ENCODE data around the gene CXorf66.
A peak's percentile ranks its signal among the peaks of the same experiment; 100 is the strongest.

CXorf66 gene

DNA sequence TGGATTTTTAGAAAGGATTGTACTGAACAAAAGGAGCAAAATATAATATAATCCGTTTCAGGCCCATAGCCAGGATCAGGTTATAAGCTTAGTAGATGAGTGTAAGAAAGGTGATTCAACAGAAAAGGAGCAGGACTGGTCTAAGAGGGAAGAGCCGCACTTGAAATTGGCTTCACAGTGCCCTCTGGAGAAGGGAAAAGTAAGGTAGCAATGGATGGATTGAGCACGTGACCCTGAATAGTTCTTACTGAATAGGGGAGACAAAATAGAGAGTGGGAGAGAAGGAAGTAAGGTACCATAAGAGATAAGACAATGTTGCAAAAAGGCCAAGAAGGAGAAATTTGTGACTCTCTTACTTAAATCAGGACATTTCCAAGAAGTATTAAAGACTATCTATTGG is 15.6 kb downstream of the CXorf66 start:
- H3K27me3 ChIP-seq (ENCODE audit: low read depth, low read length): no peaks in the 10 kb centered on the region
- no peaks in the 10 kb centered on the region for H3K9me3 ChIP-seq (ENCODE audit: control insufficient read depth in 1 of 2, low read length in 2 of 2)
- H3K4me1 ChIP-seq (ENCODE audit: control insufficient read depth in 1 of 2, insufficient read depth in 2 of 2, low read length in 2 of 2): no peaks in the 10 kb centered on the region
- H3K27ac ChIP-seq (ENCODE audit: low read length): no peak overlapping the region
- no peak overlapping the region for H3K4me3 ChIP-seq (ENCODE audit: low read depth in 1 of 2, low read length in 2 of 2)
- no peaks in the 10 kb centered on the region for H3K36me3 ChIP-seq (ENCODE audit: control insufficient read depth in 1 of 2, insufficient read depth in 2 of 2, low read length in 2 of 2)

GRCh38 chrX:139945075-139945474 is 20.2 kb downstream of the CXorf66 start:
- no peaks in the 10 kb centered on the region for H3K9me3 ChIP-seq (ENCODE audit: control insufficient read depth in 1 of 2, low read length in 2 of 2)
- no peak overlapping the region for H3K4me3 ChIP-seq (ENCODE audit: low read depth in 1 of 2, low read length in 2 of 2)
- no peak overlapping the region for H3K27ac ChIP-seq (ENCODE audit: low read length)
- no peaks in the 10 kb centered on the region for H3K36me3 ChIP-seq (ENCODE audit: control insufficient read depth in 1 of 2, insufficient read depth in 2 of 2, low read length in 2 of 2)
- H3K27me3 ChIP-seq (ENCODE audit: low read depth, low read length): no peaks in the 10 kb centered on the region
- no peaks in the 10 kb centered on the region for H3K4me1 ChIP-seq (ENCODE audit: control insufficient read depth in 1 of 2, insufficient read depth in 2 of 2, low read length in 2 of 2)

GRCh38 chrX:139936259-139936658 is 29.1 kb downstream of the CXorf66 start:
- no peaks in the 10 kb centered on the region for H3K36me3 ChIP-seq (ENCODE audit: control insufficient read depth in 1 of 2, insufficient read depth in 2 of 2, low read length in 2 of 2)
- no peaks in the 10 kb centered on the region for H3K9me3 ChIP-seq (ENCODE audit: control insufficient read depth in 1 of 2, low read length in 2 of 2)
- H3K4me3 ChIP-seq (ENCODE audit: low read depth in 1 of 2, low read length in 2 of 2): no peak overlapping the region
- H3K4me1 ChIP-seq (ENCODE audit: control insufficient read depth in 1 of 2, insufficient read depth in 2 of 2, low read length in 2 of 2): no peaks in the 10 kb centered on the region
- H3K27me3 ChIP-seq (ENCODE audit: low read depth, low read length): no peaks in the 10 kb centered on the region
- no peak overlapping the region for H3K27ac ChIP-seq (ENCODE audit: low read length)

GRCh38 chrX:139933904-139934303 is 31.4 kb downstream of the CXorf66 start:
- no peaks in the 10 kb centered on the region for H3K9me3 ChIP-seq (ENCODE audit: control insufficient read depth in 1 of 2, low read length in 2 of 2)
- H3K27me3 ChIP-seq (ENCODE audit: low read depth, low read length): no peaks in the 10 kb centered on the region
- H3K4me3 ChIP-seq (ENCODE audit: low read depth in 1 of 2, low read length in 2 of 2): peak overlapping the region; percentile 65 to 70
- H3K36me3 ChIP-seq (ENCODE audit: control insufficient read depth in 1 of 2, insufficient read depth in 2 of 2, low read length in 2 of 2): no peaks in the 10 kb centered on the region
- H3K4me1 ChIP-seq (ENCODE audit: control insufficient read depth in 1 of 2, insufficient read depth in 2 of 2, low read length in 2 of 2): peaks cover 0 to 7% of the 10 kb centered on the region in 2 donors
- H3K27ac ChIP-seq (ENCODE audit: low read length): peak overlapping the region; percentile 92

- Histone ChIP-seq H3K4me3 (ENCODE audit: low read depth in 1 of 2, low read length in 2 of 2) (peak within 1 kb of the TSS; percentile 70 to 71), H3K27me3 (ENCODE audit: low read depth, low read length) (no peaks in the 10 kb centered on the region), H3K36me3 (ENCODE audit: control insufficient read depth in 1 of 2, insufficient read depth in 2 of 2, low read length in 2 of 2) (no peaks in the 10 kb centered on the region), H3K9me3 (ENCODE audit: control insufficient read depth in 1 of 2, low read length in 2 of 2) (no peaks in the 10 kb centered on the region), H3K27ac (ENCODE audit: low read length) (peak within 1 kb of the TSS; percentile 92), H3K4me1 (ENCODE audit: control insufficient read depth in 1 of 2, insufficient read depth in 2 of 2, low read length in 2 of 2) (peaks cover 0 to 7% of the 10 kb centered on the region in 2 donors)
Measured at GRCh38 chrX:139932901-139933796, 32.2 kb downstream of the CXorf66 start, which contains the start of gene ATP11C. TSS of gene ATP11C (minus strand) at chrX:139933053. CDS start at chrX:139932042, 1,011 bp downstream.

- Histone ChIP-seq H3K27me3 (ENCODE audit: low read depth, low read length) (no peaks in the 10 kb centered on the region), H3K4me3 (ENCODE audit: low read depth in 1 of 2, low read length in 2 of 2) (peak overlapping the region; percentile 70 to 71), H3K27ac (ENCODE audit: low read length) (peak overlapping the region; percentile 45), H3K9me3 (ENCODE audit: control insufficient read depth in 1 of 2, low read length in 2 of 2) (no peaks in the 10 kb centered on the region), H3K36me3 (ENCODE audit: control insufficient read depth in 1 of 2, insufficient read depth in 2 of 2, low read length in 2 of 2) (no peaks in the 10 kb centered on the region), H3K4me1 (ENCODE audit: control insufficient read depth in 1 of 2, insufficient read depth in 2 of 2, low read length in 2 of 2) (peaks cover 0 to 7% of the 10 kb centered on the region in 2 donors)
Measured at GRCh38 chrX:139932073-139932900, 33.0 kb downstream of the CXorf66 start.

- no peaks in the 10 kb centered on the region for H3K27me3 ChIP-seq (ENCODE audit: low read depth, low read length)
- peak overlapping the region; percentile 70 to 71 for H3K4me3 ChIP-seq (ENCODE audit: low read depth in 1 of 2, low read length in 2 of 2)
- no peaks in the 10 kb centered on the region for H3K36me3 ChIP-seq (ENCODE audit: control insufficient read depth in 1 of 2, insufficient read depth in 2 of 2, low read length in 2 of 2)
- H3K27ac ChIP-seq (ENCODE audit: low read length): no peak overlapping the region
- no peaks in the 10 kb centered on the region for H3K9me3 ChIP-seq (ENCODE audit: control insufficient read depth in 1 of 2, low read length in 2 of 2)
- H3K4me1 ChIP-seq (ENCODE audit: control insufficient read depth in 1 of 2, insufficient read depth in 2 of 2, low read length in 2 of 2): peaks cover 0 to 7% of the 10 kb centered on the region in 2 donors
Measured at GRCh38 chrX:139931646-139932072, 33.7 kb downstream of the CXorf66 start.

- peak overlapping the region; percentile 70 to 71 for H3K4me3 ChIP-seq (ENCODE audit: low read depth in 1 of 2, low read length in 2 of 2)
- no peaks in the 10 kb centered on the region for H3K9me3 ChIP-seq (ENCODE audit: control insufficient read depth in 1 of 2, low read length in 2 of 2)
- H3K36me3 ChIP-seq (ENCODE audit: control insufficient read depth in 1 of 2, insufficient read depth in 2 of 2, low read length in 2 of 2): no peaks in the 10 kb centered on the region
- H3K4me1 ChIP-seq (ENCODE audit: control insufficient read depth in 1 of 2, insufficient read depth in 2 of 2, low read length in 2 of 2): peaks cover 0 to 7% of the 10 kb centered on the region in 2 donors
- no peak overlapping the region for H3K27ac ChIP-seq (ENCODE audit: low read length)
- no peaks in the 10 kb centered on the region for H3K27me3 ChIP-seq (ENCODE audit: low read depth, low read length)
Measured at GRCh38 chrX:139930916-139931645, 34.2 kb downstream of the CXorf66 start.

GRCh38 chrX:139930401-139930800 is 34.9 kb downstream of the CXorf66 start:
- no peak overlapping the region for H3K27ac ChIP-seq (ENCODE audit: low read length)
- H3K9me3 ChIP-seq (ENCODE audit: control insufficient read depth in 1 of 2, low read length in 2 of 2): no peaks in the 10 kb centered on the region
- H3K4me1 ChIP-seq (ENCODE audit: control insufficient read depth in 1 of 2, insufficient read depth in 2 of 2, low read length in 2 of 2): peaks cover 0 to 7% of the 10 kb centered on the region in 2 donors
- H3K27me3 ChIP-seq (ENCODE audit: low read depth, low read length): no peaks in the 10 kb centered on the region
- H3K36me3 ChIP-seq (ENCODE audit: control insufficient read depth in 1 of 2, insufficient read depth in 2 of 2, low read length in 2 of 2): no peaks in the 10 kb centered on the region
- H3K4me3 ChIP-seq (ENCODE audit: low read depth in 1 of 2, low read length in 2 of 2): peak overlapping the region in 1 of 2 donors; percentile 71

DNA sequence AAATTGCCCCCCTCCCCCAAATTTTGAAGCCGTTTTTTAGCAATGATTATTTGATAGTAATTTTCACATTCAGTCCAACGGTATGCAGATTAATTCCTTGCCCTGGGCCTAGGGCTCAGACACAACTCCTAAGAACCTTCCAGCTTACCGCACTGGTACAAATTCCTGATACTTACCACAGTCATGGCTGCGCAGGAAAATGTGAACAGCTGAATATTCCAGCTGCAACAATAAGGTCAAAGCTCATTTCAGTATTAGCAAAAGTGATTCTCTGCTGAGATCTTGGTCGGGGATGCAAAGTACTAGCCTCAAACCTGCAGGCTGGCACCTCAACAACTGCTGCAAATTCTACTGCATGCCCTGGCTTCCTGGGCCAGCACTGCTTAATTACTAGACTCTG is 35.4 kb downstream of the CXorf66 start:
- Histone ChIP-seq H3K4me3 (ENCODE audit: low read depth in 1 of 2, low read length in 2 of 2) (no peak overlapping the region), H3K4me1 (ENCODE audit: control insufficient read depth in 1 of 2, insufficient read depth in 2 of 2, low read length in 2 of 2) (peaks cover 0 to 7% of the 10 kb centered on the region in 2 donors), H3K27ac (ENCODE audit: low read length) (no peak overlapping the region), H3K27me3 (ENCODE audit: low read depth, low read length) (no peaks in the 10 kb centered on the region), H3K36me3 (ENCODE audit: control insufficient read depth in 1 of 2, insufficient read depth in 2 of 2, low read length in 2 of 2) (no peaks in the 10 kb centered on the region), H3K9me3 (ENCODE audit: control insufficient read depth in 1 of 2, low read length in 2 of 2) (no peaks in the 10 kb centered on the region)

- Histone ChIP-seq H3K27me3 (ENCODE audit: low read depth, low read length) (no peaks in the 10 kb centered on the region), H3K27ac (ENCODE audit: low read length) (no peak overlapping the region)
Measured at GRCh38 chrX:139924696-139925095, 40.6 kb downstream of the CXorf66 start.

More at GRCh38 chrX:139924696-139925095, 40.6 kb downstream of the CXorf66 start:
- H3K9me3 ChIP-seq (ENCODE audit: control insufficient read depth in 1 of 2, low read length in 2 of 2): no peaks in the 10 kb centered on the region
- H3K4me1 ChIP-seq (ENCODE audit: control insufficient read depth in 1 of 2, insufficient read depth in 2 of 2, low read length in 2 of 2): no peaks in the 10 kb centered on the region
- H3K4me3 ChIP-seq (ENCODE audit: low read depth in 1 of 2, low read length in 2 of 2): no peak overlapping the region
- H3K36me3 ChIP-seq (ENCODE audit: control insufficient read depth in 1 of 2, insufficient read depth in 2 of 2, low read length in 2 of 2): no peaks in the 10 kb centered on the region
